ENCODE data around the gene SEPTIN12. TPM values are rescaled to one million over a fixed set of nuclear protein-coding genes. Genes with fewer than 3 reads are reported as not detected.
"Not testable (repeated sequence)": the region's sequence is repeated elsewhere in the genome, so short reads cannot be mapped to it uniquely, and the experiment has no call there.

SEPTIN12 gene
- total RNA-seq, 2 experiments from 2014 or later: not detected

DNA sequence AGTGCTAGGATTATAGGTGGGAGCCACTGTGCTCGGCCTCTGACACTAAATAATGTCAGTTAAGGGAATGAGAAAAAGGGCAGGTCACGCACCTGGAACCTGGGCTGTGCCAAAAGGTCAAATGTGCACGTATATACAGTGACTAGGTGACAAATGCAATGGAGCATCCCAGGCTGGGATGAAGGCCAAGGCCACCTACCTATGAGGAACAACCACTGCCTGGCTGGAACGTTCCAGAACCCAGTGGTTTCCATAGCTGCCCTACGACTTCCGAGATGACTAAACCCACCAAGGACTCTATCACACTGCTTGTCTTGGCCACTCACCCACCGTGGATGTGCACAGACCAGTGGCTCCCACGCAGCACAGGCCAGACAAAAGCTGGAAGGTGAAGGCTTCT, 37.2 kb downstream of the SEPTIN12 start:
- ATAC-seq (ENCODE audit: low read depth) (no peak), DNase-seq (no peak)
- Mint-ChIP-seq H3K27ac (no peak overlapping the region), H3K9me3 (no peaks in the 10 kb centered on the region), H3K4me3 (no peak overlapping the region), H3K4me1 (peaks cover 16% of the 10 kb centered on the region), H3K36me3 (peaks cover 15% of the 10 kb centered on the region), H3K27me3 (no peaks in the 10 kb centered on the region)
- POLR2A ChIA-PET: no interaction called here

DNA sequence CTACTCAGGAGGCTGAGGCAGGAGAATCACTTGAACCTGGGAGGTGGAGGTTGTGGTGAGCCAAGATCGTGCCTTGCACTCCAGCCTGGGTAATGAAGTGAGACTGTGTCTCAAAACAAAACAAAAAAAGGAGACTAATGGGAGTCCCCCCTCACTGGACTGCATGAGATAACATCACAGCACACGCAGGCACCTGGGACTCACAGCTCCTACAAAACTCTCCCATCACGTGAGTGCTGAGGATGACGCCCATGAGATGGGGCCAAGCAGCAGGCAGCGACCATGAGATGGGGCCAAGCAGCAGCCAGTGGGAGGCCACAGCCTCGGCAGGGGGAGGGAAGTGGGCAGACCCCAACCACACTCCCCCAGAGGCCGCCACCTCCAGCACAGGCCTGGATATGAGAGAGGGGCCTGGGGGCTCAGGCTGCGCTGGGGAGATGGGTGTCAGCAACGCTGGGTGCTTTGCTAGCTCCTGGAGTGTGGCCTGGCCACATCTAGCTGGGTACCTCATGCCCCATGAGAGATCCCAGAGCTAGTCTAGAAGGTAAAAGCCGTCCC, 38.4 kb downstream of the SEPTIN12 start:
- ATAC-seq (ENCODE audit: low read depth) (no peak), DNase-seq (no peak)
- no peaks in the 10 kb centered on the region for H3K9me3 Mint-ChIP-seq
- H3K27me3 Mint-ChIP-seq: no peaks in the 10 kb centered on the region
- no peak overlapping the region for H3K4me3 Mint-ChIP-seq
- H3K36me3 Mint-ChIP-seq: peaks cover 5% of the 10 kb centered on the region
- H3K4me1 Mint-ChIP-seq: peaks cover 16% of the 10 kb centered on the region
- H3K27ac Mint-ChIP-seq: no peak overlapping the region
- POLR2A ChIA-PET: interaction anchor here (0.7 to 4.0 kb wide), 2 partner anchors 15 to 26 kb away, joined by 3 to 28 read pairs; partner anchors contain the start of genes ANKS3 and DNAAF8

DNA sequence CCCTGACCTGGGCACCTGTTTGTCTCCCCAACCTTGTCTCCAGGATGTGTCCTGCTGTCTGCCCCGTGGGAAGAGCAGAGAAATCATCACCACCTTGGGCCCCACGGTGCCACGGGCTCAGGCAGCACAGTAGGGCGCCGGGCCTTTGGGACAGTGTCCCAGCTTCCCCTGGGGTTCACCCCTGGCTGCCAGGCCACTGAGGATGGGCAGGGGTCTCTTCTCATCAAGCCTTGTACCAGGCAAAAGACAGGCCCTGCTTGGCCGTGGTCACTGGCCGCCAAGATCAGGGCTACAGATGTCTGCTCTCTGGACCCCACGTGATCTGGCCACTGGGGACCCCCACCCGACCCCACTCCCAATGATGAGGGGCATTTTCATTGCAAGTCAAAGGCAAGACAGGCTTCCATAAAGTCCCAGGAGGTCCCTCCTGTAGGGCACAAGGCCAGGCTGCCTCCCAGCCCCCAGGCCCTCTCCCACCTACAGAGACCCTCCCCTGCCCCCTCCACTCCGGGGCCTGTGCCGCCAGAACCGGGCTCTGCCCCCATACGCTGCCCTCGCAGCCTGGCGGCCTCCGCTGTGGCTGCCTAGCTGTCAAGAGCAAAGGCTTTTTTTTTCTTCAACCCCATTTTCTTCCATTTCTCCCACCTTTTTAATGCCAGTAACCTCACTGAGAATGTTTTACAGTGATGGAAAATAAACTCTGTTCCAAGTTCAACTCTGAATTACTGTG, 39.3 kb downstream of the SEPTIN12 start:
- peak overlapping the region; percentile 77 for H3K27ac Mint-ChIP-seq
- H3K9me3 Mint-ChIP-seq: no peaks in the 10 kb centered on the region
- H3K27me3 Mint-ChIP-seq: no peaks in the 10 kb centered on the region
- ATAC-seq (ENCODE audit: low read depth) (no peak), DNase-seq (no peak)
- POLR2A ChIA-PET: interaction anchor here (0.7 to 4.0 kb wide), 4 partner anchors 12 to 25 kb away, joined by 3 to 28 read pairs (median 6); partner anchors contain the start of genes ANKS3, DNAAF8 and ZNF500
- peaks cover 2% of the 10 kb centered on the region for H3K36me3 Mint-ChIP-seq
- H3K4me1 Mint-ChIP-seq: peaks cover 16% of the 10 kb centered on the region
- peak overlapping the region; percentile 16 for H3K4me3 Mint-ChIP-seq

DNA sequence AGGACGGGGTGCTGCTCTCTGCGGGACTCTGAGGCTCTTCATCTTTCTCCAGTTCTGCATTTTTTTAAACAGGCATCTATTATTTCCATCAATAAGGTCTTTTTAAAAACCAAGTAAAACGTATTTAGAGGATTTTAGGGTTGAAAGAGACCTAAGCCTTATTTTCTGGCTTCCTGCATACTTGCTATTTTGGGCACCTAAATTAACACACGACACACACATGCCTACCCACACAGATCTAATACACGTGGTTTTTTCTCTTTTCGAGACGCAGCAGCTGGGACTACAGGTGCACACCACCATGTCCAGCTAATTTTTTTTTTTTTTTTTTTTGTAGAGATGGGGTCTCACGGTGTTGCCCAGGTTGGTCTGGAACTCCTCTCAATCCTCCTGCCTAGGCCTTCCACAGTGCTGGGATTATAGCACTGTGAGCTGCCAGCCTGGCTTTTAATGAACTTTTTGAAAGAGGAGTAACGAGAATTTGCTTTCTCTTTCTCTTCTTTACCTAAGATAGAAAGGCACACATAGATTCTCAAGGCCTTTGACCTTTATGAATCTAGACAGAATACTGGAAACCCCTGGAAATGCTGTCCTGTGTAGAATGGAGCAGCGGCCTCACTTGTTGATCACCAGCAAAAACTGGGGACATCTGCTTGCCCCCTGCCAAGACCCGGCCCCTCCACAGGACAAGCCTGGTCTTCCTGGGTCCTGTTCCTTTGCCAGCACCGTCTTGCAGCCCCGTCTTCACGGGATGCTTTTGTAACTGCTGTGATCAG, 40.1 kb downstream of the SEPTIN12 start:
- DNase-seq (no peak), ATAC-seq (ENCODE audit: low read depth) (peak; percentile 44)
- H3K27me3 Mint-ChIP-seq: no peaks in the 10 kb centered on the region
- no peaks in the 10 kb centered on the region for H3K9me3 Mint-ChIP-seq
- POLR2A ChIA-PET: interaction anchor here (1.0 to 4.0 kb wide), 6 partner anchors 9 to 98 kb away, joined by 3 to 28 read pairs (median 6); partner anchors contain the start of genes ANKS3, DNAAF8, NUDT16L1 and ZNF500
- peaks cover 22% of the 10 kb centered on the region for H3K4me1 Mint-ChIP-seq
- peak overlapping the region; percentile 77 for H3K27ac Mint-ChIP-seq
- H3K4me3 Mint-ChIP-seq: peak overlapping the region; percentile 49
- peaks cover 2% of the 10 kb centered on the region for H3K36me3 Mint-ChIP-seq

DNA sequence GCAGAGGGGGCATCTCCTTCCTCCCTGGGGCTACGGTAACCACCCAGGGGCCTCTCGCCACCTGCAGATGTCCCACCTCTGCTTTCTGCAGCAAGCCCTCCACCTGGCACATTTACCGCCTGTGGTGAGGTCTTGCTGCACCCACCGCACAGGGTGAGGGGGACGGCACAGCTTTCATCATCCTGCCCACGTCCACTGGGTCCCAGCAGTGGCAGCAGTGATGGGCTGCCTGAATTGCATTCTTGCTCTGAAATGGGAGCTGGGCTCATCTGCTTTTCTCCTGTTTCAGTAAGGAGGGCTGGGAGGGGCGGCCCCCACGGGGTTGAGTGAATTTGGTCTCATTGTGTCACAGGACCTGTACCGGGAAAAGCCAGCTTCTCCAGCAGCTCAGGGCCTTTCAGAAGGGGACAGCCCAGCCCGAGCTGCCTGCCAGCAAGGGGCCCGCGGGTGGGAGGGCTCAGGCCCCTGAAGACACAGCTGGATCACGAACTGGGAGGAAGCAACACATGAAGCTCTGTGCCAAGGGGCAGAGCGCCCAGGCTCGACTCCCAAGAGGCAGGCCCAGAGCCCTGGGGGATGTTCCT, 41.1 kb downstream of the SEPTIN12 start:
- no peak overlapping the region for H3K4me3 Mint-ChIP-seq
- peaks cover 23% of the 10 kb centered on the region for H3K4me1 Mint-ChIP-seq
- H3K27ac Mint-ChIP-seq: peak overlapping the region; percentile 77
- ATAC-seq (ENCODE audit: low read depth) (no peak), DNase-seq (no peak)
- H3K27me3 Mint-ChIP-seq: peaks cover 2% of the 10 kb centered on the region
- no peaks in the 10 kb centered on the region for H3K9me3 Mint-ChIP-seq
- POLR2A ChIA-PET: interaction anchor here (1.1 to 4.0 kb wide), 5 partner anchors 8 to 99 kb away, joined by 3 to 28 read pairs (median 6); partner anchors contain the start of genes ANKS3, DNAAF8, NUDT16L1 and ZNF500
- peaks cover 2% of the 10 kb centered on the region for H3K36me3 Mint-ChIP-seq

DNA sequence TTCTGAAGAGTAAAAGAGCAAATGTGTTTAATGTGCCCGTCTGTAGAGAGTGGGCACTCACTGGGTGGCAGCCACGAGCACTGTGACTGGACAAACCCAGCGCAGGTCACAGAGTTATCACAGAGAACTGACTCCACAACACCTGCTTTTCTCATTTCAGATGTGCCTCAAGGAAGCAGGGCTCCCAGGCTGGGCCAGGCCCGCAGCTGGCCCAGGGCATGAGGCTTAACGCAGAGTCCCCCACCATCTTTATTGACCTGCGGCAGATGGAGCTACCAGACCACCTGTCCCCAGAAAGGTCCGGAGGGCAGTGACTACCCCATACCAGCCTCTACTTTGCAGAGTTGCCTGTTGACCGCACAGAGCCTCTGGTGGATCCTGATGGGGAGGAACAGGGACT, 41.9 kb downstream of the SEPTIN12 start:
- peaks cover 4% of the 10 kb centered on the region for H3K27me3 Mint-ChIP-seq
- H3K4me1 Mint-ChIP-seq: peaks cover 23% of the 10 kb centered on the region
- POLR2A ChIA-PET: interaction anchor here (1.9 to 4.0 kb wide), 2 partner anchors 11 to 53 kb away, joined by 6 to 28 read pairs; partner anchors contain the start of genes ANKS3, DNAAF8 and NUDT16L1
- no peak overlapping the region for H3K4me3 Mint-ChIP-seq
- DNase-seq (no peak), ATAC-seq (ENCODE audit: low read depth) (no peak)
- H3K9me3 Mint-ChIP-seq: no peaks in the 10 kb centered on the region
- no peak overlapping the region for H3K27ac Mint-ChIP-seq
- H3K36me3 Mint-ChIP-seq: no peaks in the 10 kb centered on the region

DNA sequence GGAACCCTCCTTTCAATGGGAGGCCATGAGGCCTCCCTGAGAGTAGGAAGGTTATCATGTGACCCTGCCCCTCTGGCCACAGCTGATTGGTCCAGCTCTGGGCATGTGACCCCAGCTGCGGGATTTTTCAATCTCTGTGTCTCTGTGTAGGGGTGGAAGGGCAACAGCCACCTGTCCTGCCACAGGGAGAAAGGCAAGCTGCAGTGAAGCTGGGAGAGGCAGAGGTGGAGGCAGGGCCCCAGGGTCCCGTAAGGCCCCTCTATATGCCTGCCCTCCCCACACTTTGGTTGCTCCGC, 42.9 kb downstream of the SEPTIN12 start:
- no peak for ATAC-seq (ENCODE audit: low read depth)
- Mint-ChIP-seq H3K27ac (no peak overlapping the region), H3K36me3 (no peaks in the 10 kb centered on the region), H3K9me3 (no peaks in the 10 kb centered on the region), H3K27me3 (peaks cover 4% of the 10 kb centered on the region), H3K4me3 (no peak overlapping the region), H3K4me1 (peaks cover 23% of the 10 kb centered on the region)
- POLR2A ChIA-PET: interaction anchor here (2.3 kb wide), 1 partner anchor 11 kb away, joined by 9 read pairs; the partner anchor contains the start of genes ANKS3 and DNAAF8
- no peak for DNase-seq

DNA sequence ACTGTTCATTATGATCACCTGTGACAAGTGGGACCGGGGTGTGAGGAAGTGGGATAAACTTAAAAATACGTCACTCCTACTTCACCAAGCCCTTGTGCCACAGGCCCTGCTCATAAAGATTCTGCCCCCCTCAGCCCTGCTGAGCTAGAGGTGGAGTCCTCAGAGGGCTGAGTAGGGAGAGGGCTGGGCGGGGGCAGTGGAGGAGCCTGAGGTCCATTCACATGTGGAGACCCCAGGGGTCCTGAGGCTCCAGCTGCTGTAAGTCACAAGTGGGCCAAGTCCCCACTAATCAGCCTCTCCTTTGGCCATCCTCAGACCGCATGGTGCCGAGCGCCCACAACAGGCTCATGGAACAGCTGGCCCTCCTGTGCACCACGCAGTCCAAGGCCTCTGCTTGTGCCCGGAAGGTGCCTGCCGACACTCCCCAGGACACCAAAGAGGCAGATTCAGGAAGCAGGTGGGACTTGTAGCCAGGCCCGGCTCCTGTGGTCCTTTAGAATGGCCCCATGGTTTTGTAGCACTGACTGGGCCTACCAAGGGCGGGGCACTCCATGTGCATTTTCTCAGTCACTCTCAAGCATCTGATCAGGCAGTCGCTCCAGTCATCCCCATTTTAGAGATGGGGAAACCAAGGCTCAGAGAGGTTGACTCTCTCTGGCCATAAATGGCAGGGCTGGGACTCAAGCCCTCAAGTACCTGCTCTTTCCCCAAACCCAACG, 43.4 kb downstream of the SEPTIN12 start:
- peaks cover 4% of the 10 kb centered on the region for H3K27me3 Mint-ChIP-seq
- no peak for DNase-seq
- no peak for ATAC-seq (ENCODE audit: low read depth)
- H3K36me3 Mint-ChIP-seq: no peaks in the 10 kb centered on the region
- POLR2A ChIA-PET: interaction anchor here (2.3 kb wide), 1 partner anchor 10 kb away, joined by 9 read pairs; the partner anchor contains the start of genes ANKS3 and DNAAF8
- H3K4me1 Mint-ChIP-seq: peaks cover 23% of the 10 kb centered on the region
- no peak overlapping the region for H3K4me3 Mint-ChIP-seq
- no peak overlapping the region for H3K27ac Mint-ChIP-seq
- H3K9me3 Mint-ChIP-seq: no peaks in the 10 kb centered on the region

DNA sequence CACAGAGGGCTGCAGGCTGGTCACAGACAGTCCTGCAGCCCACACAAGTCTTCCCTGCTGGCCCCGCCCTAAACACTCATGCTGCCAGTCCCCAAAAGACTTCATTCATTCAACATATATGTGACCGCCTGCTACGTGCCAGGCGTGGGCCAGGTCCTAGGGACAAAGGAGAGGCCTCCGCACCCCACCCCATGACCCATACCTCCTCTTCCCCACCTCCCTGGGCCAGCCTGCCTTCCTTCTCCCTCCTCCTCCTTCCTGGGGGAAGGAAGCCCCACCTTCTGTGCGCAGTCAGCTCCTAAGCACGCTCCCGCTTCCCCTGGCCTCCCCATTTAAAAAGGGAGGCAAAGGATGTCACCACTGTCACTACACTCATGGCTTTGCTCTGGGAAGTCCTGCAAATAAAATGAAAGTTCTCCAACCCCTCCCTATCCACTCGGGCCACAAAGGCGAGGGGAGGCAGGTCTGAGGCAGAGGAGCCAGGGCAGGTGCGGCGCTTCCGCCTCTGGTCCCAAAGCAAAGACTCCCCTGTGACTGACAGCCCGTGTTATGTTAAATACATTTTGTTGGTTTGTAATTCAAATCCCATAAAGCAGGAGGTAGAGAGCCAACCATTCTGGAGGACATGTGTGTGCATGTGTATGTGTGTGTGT, 44.8 kb downstream of the SEPTIN12 start:
- POLR2A ChIA-PET: interaction anchor here (2.3 kb wide), 1 partner anchor 9 kb away, joined by 9 read pairs; the partner anchor contains the start of genes ANKS3 and DNAAF8
- Mint-ChIP-seq H3K4me1 (peaks cover 19% of the 10 kb centered on the region), H3K27ac (peak overlapping the region; percentile 85), H3K27me3 (peaks cover 4% of the 10 kb centered on the region), H3K36me3 (no peaks in the 10 kb centered on the region), H3K4me3 (peak overlapping the region; percentile 76), H3K9me3 (no peaks in the 10 kb centered on the region)
- DNase-seq (no peak), ATAC-seq (ENCODE audit: low read depth) (no peak)

DNA sequence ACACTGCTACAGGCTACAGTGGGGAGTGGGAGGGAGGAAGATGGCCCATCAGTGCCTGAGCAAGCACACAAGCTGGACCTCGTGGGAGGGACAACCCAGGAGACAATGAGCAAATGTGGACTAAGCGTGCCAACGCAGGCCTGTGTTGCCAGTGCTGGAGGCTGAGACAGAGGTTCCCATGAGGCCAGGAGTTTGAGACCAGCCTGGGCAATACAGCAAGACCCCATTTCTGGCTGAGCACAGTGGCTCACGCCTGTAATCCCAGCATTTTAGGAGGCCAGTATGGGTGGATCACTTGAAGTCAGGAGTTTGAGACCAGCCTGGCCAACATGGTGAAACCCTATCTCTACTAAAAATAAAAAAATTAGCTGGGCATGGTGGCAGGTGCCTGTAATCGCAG, 49.8 kb downstream of the SEPTIN12 start:
- POLR2A ChIA-PET: interaction anchor here (1.2 kb wide), 1 partner anchor 9 kb away, joined by 4 read pairs; no protein-coding TSS in a partner anchor
- Mint-ChIP-seq H3K4me1 (peaks cover 13% of the 10 kb centered on the region), H3K27ac (peak overlapping the region; percentile 54)
- H3K9me3 Mint-ChIP-seq; H3K27me3 Mint-ChIP-seq; H3K4me3 Mint-ChIP-seq; ATAC-seq (ENCODE audit: low read depth); DNase-seq; H3K36me3 Mint-ChIP-seq: not testable (repeated sequence)

DNA sequence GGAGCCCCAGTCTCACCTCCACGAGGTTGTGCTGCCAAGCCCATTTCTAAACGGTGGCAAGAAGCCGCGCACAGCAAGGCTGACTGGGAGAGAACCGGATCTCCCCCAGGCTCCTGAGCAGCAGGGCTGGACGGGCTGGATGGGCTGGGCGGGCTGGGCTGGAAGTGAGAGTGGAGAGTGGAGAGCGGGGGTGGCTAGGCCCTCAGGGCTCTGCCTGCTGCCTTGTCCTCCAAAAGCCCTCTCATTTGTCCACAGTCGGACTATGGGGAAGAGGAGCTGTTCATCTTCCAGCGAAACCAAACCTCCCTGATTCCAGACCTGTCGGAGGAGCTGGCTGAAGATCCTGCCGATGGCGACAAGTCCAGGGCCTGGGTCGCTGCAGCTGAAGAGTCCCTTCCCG, 50.6 kb downstream of the SEPTIN12 start:
- Mint-ChIP-seq H3K4me3 (no peak overlapping the region), H3K9me3 (no peaks in the 10 kb centered on the region), H3K4me1 (peaks cover 15% of the 10 kb centered on the region), H3K36me3 (no peaks in the 10 kb centered on the region), H3K27me3 (peaks cover 4% of the 10 kb centered on the region), H3K27ac (no peak overlapping the region)
- POLR2A ChIA-PET: no interaction called here
- ATAC-seq (ENCODE audit: low read depth): no peak
- DNase-seq: no peak

DNA sequence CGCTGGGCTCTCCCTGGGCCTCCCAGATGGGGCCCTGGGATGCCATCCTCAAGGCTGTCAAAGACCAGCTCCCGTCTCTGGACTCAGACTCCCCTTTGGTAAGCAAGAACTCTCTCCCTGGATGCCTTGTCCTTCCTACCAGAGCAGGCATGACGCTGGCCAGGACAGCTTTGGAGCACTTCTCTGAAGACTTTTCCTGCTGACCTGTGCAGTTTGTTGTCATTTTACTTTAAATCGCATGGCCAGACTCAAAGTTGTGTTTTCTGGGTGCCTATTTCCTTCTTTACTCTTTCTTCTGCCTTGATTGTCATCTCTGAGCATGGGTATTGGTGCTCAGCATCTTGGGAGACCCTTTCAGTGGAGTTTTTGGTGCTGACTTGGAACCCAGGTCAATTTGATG, 51.6 kb downstream of the SEPTIN12 start:
- Mint-ChIP-seq H3K9me3 (no peaks in the 10 kb centered on the region), H3K36me3 (no peaks in the 10 kb centered on the region), H3K4me3 (no peak overlapping the region), H3K27me3 (no peaks in the 10 kb centered on the region), H3K4me1 (peaks cover 15% of the 10 kb centered on the region), H3K27ac (no peak overlapping the region)
- POLR2A ChIA-PET: interaction anchor here (0.5 to 4.0 kb wide), 2 partner anchors 11 to 177 kb away, joined by 4 to 28 read pairs; no protein-coding TSS in a partner anchor
- DNase-seq: no peak
- ATAC-seq (ENCODE audit: low read depth): no peak
